ENCODE data around the gene COL8A1.

- no peak for TF ChIP-seq POLR2A (IDR thresholded peaks at IDR 0.05; ENCODE audit: borderline replicate concordance, extremely low read depth, insufficient read depth, insufficient read length)
- no peak for TF ChIP-seq REST (IDR thresholded peaks at IDR 0.05; ENCODE audit: low read depth)
These were observed 58.9 kb downstream of the COL8A1 start for GRCh38 chr3:99697250-99697649.

Data from HCT116 (cell line).